WTC11 (cell line): ENCODE data around the gene HPS1.

Experiments
- CTCF ChIP-seq: fragments of 200-600 bp; IDR thresholded peaks from 2 replicates; pipeline ENCODE4 v1.8.0; 2022; ENCODE audit warnings: antibody characterized with exemption
- MAX ChIP-seq: sonication (generic); formaldehyde crosslinking; IDR thresholded peaks from 2 replicates; pipeline ENCODE4 v1.8.0; 2022; ENCODE audit warnings: mild to moderate bottlenecking, missing genetic modification reagents
- MXD4 ChIP-seq: fragments of 250-450 bp; sonication (Bioruptor Pico); IDR thresholded peaks from 2 replicates; pipeline ENCODE4 v1.8.0; 2021; ENCODE audit warnings: mild to moderate bottlenecking, moderate library complexity, borderline replicate concordance
- SP1 ChIP-seq: sonication (generic); formaldehyde crosslinking; conservative IDR thresholded peaks from 2 replicates; pipeline ENCODE4 v1.8.1; 2022; ENCODE audit warnings: missing genetic modification reagents

- TF ChIP-seq SP1 (CRISPR knock-in tag) (no peak), MAX (no peak), CTCF (no peak), MXD4 (CRISPR knock-in tag) (no peak)
Observed at GRCh38 chr10:98411166-98411565, 35.6 kb downstream of the HPS1 start.
